HL-60 (cell line): ENCODE results near the gene LSM5.

Source experiments
- TF ChIP-seq, protein P1 (sequence below): IDR thresholded peaks from one replicate; pipeline ENCODE4 v1.5.1; 2011; ENCODE audit warnings: low read length, control low read depth, inconsistent platforms; ENCODE audit not compliant: insufficient read depth
- TF ChIP-seq, protein P2 (sequence below): IDR thresholded peaks from 2 replicates; pipeline ENCODE4 v1.6.1; 2012; ENCODE audit warnings: low read depth; ENCODE audit not compliant: insufficient replicate concordance

DNA sequence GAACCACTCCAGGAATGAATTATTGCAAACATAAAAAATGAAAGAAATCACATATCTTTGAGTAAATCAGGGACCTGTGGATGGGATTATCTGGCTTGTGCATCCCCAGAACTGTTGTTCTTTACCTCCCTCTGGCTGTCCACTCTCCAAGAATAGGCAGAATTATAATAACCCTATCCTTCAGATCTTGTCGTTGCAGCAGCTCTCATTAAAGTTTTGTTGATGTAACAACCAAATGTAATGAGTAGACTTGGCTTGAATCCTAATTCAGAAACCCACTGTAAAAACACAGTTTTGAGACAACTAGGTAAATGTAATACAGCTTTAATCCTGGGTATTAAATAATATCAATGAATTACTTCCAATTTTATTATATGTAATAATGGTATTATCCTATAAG is 16.2 kb downstream of the LSM5 start:
- TF ChIP-seq, protein P1, sequence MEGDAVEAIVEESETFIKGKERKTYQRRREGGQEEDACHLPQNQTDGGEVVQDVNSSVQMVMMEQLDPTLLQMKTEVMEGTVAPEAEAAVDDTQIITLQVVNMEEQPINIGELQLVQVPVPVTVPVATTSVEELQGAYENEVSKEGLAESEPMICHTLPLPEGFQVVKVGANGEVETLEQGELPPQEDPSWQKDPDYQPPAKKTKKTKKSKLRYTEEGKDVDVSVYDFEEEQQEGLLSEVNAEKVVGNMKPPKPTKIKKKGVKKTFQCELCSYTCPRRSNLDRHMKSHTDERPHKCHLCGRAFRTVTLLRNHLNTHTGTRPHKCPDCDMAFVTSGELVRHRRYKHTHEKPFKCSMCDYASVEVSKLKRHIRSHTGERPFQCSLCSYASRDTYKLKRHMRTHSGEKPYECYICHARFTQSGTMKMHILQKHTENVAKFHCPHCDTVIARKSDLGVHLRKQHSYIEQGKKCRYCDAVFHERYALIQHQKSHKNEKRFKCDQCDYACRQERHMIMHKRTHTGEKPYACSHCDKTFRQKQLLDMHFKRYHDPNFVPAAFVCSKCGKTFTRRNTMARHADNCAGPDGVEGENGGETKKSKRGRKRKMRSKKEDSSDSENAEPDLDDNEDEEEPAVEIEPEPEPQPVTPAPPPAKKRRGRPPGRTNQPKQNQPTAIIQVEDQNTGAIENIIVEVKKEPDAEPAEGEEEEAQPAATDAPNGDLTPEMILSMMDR, result no peak
- TF ChIP-seq, protein P2, sequence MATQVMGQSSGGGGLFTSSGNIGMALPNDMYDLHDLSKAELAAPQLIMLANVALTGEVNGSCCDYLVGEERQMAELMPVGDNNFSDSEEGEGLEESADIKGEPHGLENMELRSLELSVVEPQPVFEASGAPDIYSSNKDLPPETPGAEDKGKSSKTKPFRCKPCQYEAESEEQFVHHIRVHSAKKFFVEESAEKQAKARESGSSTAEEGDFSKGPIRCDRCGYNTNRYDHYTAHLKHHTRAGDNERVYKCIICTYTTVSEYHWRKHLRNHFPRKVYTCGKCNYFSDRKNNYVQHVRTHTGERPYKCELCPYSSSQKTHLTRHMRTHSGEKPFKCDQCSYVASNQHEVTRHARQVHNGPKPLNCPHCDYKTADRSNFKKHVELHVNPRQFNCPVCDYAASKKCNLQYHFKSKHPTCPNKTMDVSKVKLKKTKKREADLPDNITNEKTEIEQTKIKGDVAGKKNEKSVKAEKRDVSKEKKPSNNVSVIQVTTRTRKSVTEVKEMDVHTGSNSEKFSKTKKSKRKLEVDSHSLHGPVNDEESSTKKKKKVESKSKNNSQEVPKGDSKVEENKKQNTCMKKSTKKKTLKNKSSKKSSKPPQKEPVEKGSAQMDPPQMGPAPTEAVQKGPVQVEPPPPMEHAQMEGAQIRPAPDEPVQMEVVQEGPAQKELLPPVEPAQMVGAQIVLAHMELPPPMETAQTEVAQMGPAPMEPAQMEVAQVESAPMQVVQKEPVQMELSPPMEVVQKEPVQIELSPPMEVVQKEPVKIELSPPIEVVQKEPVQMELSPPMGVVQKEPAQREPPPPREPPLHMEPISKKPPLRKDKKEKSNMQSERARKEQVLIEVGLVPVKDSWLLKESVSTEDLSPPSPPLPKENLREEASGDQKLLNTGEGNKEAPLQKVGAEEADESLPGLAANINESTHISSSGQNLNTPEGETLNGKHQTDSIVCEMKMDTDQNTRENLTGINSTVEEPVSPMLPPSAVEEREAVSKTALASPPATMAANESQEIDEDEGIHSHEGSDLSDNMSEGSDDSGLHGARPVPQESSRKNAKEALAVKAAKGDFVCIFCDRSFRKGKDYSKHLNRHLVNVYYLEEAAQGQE, result no peak
